NCI-H2227 treated with DMSO at 0.1 percent for 48 hours (cell line): ENCODE measurements around the gene NR2C1.

Experiments used
- DNase-seq: peaks from one replicate; lab custom pipeline; 2025; lab: John Stamatoyannopoulos, UW

Gene NR2C1

DNA sequence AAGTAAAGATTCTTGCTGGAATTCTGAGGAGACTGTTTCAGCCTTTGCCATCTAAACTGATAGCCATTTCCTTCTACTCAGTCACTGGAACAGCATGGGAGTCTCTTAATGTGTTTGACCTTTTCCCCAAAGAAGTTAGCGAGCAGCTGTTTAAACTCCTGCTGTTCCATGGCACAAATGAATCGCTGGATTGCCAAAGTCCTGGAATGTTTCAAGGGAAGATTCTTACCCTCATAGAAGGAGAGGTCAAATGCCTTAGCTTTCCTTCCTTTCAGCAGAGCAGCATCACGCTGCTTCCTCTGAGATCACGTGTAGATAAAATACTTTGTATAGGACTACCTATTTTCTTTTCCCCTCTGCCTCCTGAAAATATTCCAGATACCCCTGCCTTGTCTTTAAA, 10.5 kb upstream of the NR2C1 start:
- DNase-seq = peak; percentile 54

DNA sequence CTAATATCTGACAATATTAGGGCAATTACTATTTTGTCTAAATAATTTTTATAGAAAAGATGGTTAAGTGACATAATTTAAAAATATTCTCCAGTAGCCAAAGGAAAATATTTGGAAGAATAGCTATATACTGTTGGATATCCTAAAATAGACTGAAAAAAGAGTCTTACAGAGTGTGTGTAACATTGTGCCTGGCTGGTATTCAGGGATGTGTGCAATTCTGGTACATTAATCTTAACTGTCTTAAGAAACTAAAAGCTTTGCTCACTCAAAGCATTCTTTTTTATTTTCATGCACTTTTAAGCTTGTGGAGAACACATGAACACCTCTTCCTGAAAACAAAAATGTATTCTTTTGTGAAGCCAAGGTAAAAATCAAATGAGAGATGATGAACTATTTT, 10.1 kb upstream of the NR2C1 start:
- DNase-seq = no peak

DNA sequence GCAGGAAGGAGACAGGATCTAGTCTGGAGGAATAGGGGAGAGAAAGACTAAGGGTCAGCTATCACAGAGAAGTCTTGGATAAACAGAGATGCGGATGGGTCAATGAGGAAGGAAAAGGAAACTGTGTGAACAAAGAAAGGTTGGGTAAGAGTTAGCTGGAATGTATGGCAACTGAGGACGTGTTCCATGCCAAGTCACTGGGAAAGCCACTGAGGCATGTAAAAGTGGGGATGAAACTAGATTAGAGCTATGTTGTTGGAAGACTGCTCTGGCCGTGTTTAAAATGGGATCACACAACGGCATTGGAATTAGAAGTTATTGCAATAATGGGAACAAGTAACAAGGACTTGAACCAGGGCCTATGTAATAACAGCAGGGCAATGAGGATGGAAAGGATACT, 3.9 kb upstream of the NR2C1 start:
- no peak for DNase-seq

- no peak for DNase-seq
Measured at GRCh38 chr12:95074766-95075165, 1.3 kb upstream of the NR2C1 start.

- no peak for DNase-seq
Measured at GRCh38 chr12:95073698-95074520, 491 bp upstream of the NR2C1 start.

GRCh38 chr12:95070378-95070777, 3.0 kb downstream of the NR2C1 start:
- DNase-seq = no peak

- no peak for DNase-seq
Measured at GRCh38 chr12:95066091-95066855, 7.1 kb downstream of the NR2C1 start.

GRCh38 chr12:95060951-95061350, 12.5 kb downstream of the NR2C1 start:
- DNase-seq = no peak

DNA sequence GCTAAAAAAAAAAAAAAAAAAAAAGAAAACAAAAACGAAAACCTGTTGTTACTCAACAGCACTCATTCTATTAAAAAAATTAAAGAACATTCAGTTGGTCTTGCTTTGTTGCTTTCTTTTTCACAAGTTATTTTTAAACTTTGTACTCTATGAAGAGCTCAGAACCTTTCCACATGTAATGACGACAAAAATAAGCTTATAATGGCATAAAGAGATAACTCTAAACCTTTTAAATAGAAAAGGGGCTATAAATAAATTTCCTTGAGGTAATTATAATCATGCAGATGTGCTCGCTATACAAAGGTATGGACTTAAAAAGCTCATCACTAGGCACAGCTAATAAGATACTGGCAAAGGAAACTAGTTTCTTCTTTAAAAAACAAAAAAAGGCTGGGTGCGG, 13.4 kb downstream of the NR2C1 start:
- DNase-seq = no peak

- DNase-seq = no peak
Measured at GRCh38 chr12:95057424-95057823, 16.0 kb downstream of the NR2C1 start.

DNA sequence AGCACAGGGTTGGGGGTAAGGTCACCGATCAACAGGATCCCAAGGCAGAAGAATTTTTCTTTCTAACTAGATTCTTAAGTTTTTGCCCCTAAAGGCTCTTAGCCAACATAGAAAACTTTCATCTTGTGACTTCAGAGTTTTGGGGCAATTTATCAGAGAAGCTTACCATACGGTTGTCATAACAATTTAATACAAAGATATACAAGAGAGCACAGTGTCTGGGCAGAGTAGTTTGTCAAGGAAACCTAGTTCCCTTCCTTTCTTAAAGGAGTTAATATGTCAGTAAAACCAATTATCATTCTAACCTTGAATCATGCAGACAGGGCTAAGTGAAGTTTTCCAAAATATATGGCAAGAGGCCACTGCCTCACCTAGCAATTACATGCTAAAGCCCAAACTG, 18.4 kb downstream of the NR2C1 start:
- DNase-seq = no peak

- no peak for DNase-seq
Measured at GRCh38 chr12:95054206-95054605, 19.2 kb downstream of the NR2C1 start.

GRCh38 chr12:95051241-95051640, 22.2 kb downstream of the NR2C1 start:
- DNase-seq = no peak

DNA sequence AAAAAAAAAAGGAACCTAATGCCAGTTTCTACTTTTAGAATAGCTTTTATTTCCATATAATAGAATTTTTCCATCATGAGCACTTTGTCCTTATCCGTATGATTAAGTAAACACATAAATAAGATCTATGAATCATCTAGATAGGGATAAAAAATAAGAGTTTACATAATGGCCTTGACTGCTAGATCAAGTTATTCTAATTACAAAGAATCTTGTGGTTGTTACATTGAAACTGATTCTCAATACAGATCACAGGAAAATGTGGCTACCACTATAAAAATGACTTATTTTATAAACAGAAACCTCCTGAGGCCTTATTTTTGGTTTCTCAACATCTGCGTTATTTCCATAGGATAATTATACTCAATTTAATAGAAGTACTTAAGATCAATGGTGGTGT, 35.5 kb downstream of the NR2C1 start:
- DNase-seq = no peak

DNA sequence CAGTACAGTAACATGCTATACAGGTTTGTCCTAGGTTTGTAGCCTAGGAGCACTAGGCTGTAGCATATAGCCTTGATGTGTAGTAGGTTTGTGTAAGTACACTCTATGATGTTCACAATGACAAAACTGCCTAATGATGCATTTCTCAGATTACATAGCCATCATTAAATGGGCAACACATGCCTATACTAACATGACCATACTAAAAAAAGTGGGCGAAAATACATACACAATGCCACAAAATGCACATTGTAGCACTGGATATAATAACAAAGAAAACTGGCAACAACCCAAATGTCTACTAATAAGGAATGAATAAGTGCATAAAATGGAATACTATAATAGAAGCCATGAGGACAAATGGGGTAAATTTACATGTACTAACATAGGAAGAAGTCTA, 38.7 kb downstream of the NR2C1 start:
- DNase-seq = no peak

DNA sequence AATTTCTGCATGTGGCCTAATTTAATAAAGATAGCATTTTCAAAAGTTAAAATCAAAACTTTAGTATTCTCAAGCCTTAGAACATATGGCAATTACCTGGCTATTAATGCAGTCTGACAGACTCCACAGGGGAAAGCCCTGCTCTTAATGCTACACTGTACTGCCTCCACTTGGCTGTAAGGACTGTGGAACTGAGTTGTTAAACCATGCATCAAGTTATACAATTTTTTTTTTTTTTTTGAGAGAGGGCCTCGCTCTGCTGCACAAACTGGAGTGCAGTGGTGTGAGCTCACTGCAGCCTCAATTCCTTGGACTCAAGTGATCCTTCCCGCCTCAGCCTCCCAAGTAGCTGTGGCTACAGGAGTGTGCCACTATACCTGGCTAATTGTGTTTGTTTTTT, 50.9 kb downstream of the NR2C1 start:
- no peak for DNase-seq

DNA sequence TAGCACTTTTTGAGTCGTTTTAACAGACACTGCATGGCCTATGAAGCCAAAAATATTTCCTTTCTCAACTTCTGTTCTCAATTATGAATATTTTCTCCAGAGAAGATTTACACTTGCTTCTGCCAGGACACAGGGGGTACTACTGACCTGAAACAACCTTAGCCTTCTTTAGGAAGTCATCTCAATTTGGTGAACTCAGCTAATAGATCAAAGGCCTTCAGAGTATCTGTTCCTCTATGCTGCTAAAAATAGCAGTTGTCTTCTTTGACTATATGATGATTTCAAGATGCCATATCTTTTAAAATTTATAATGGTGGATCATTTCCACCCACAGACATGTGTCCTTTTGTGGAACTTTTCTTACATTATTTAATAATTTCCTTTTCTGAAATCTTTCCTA, 55.9 kb downstream of the NR2C1 start:
- no peak for DNase-seq

GRCh38 chr12:95016120-95016519, 57.3 kb downstream of the NR2C1 start:
- no peak for DNase-seq

DNA sequence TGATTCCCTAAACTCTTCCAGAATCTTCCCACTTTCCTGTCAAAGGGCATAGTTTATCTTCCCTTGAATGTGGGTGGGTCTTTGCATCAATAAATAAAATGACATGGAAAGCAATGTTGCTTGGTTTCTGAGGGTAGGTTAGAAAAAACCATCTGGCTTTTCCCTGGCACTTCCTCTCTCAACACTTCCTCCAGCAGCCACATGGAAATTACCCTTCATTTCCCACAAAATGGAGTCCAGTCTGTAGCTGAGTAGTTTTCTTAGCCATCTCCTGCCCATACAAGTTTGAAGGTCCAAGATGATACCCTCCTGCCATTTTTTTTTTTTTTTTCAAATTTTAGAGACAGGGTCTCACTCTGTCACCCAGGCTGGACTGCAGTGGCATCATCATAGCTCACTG, 58.9 kb downstream of the NR2C1 start:
- no peak for DNase-seq

DNA sequence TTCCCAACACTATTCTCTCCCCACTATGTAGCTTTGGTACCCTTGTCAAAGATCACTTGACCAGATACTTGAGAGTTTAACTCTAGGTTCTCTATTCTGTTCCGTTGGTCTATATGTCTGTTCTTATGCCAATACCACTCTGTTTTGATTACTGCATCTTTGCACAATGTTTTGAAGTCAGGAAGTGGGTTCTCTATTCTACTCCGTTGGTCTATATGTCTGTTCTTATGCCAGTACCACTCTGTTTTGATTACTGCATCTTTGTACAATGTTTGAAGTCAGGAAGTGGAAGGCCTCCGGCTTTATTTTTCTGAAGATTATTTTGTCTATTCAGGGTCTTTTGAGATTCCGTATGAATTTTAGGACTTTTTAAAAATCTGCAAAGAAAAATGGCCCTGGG, 67.2 kb downstream of the NR2C1 start:
- no peak for DNase-seq

DNA sequence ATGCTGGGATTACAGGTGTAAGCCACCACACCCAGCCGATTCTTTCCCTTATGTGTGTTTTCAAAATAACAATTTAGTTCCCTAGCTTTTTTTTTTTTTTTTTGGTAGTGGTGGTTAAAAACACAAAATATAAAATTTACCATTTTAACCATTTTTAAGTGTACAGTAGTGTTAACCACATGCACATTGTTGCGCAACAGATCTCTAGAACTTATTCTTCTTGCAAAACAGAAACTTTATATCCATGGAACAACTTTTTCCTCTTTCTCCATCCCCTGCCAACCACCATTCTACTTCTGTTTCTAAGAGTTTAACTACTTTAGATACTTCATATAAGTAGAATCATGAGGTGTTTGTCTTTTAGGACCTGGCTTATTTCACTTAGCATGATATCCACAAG, 68.8 kb downstream of the NR2C1 start:
- DNase-seq = no peak

- no peak for DNase-seq
Measured at GRCh38 chr12:95003921-95004272, 69.5 kb downstream of the NR2C1 start.

DNA sequence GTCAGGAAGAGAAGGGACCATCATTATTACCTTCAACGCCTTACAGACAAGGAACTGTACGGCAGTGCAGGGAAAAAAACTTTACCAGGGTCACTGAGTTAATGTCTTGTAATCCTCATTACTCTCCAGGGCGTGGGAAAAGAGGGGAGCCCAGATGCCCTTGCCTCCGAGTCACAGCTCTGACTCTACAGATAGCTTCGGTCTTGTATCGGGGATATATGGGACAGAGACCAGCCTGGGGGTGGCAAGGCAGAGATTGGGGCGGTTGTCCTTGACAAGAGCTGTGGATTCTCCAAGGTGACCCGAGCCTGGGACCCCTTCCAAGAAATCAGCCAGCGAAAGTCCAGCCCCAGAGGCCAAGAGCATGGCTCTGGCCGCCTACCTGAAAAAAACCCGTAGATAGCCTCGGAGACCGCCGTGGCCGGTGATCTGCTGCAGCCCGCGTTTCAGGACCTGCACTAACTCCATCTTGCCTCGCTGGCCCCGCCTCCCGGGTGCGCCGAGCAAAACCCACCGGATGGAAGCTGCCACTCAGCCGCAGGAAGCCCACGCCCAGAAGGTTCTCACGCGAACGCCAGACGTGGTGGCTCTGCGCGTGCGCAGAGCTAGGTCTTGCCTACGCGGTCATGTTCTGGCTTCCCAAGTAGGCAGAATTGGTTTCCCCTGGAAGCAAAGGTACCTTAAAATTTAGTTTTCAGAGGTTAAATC, 70.1 kb downstream of the NR2C1 start, which contains the start of gene NDUFA12:
TSS of gene NDUFA12 (minus strand) at position 485 of the 708 bp plus-strand sequence. CDS start at position 468, 17 bp downstream.
- peak; percentile 95 for DNase-seq
